WTC11 (cell line): ENCODE results near the gene DNM1. TPM values are rescaled to one million over a fixed set of nuclear protein-coding genes. Genes with fewer than 3 reads are reported as not detected.

Experiments
- ATAC-seq: fragments of 200-7000 bp; cut with Tn5 transposase; 2 replicates; pipeline ENCODE4 v1.10.0; 2021; ENCODE audit warnings: mild to moderate bottlenecking, moderate library complexity
- CTCF ChIA-PET: fragments of 300-600 bp; sonication (Branson Sonifier 250); formaldehyde crosslinking; loops from one replicate; lab custom pipeline; 2021; ENCODE audit warnings: antibody characterized with exemption; lab: Charles Lee
- POLR2A ChIA-PET: fragments of 350-600 bp; sonication (Branson Sonifier 250); formaldehyde crosslinking; loops from one replicate; lab custom pipeline; 2021; ENCODE audit warnings: antibody characterized with exemption; lab: Charles Lee
- DNase-seq: peaks from one replicate; pipeline ENCODE4 v3.0.0; 2021; ENCODE audit warnings: low spot score
- H3K27ac Mint-ChIP-seq: 2 replicates; pipeline ENCODE4 v1.8.0; 2021; ENCODE audit warnings: mixed read lengths
- H3K27me3 Mint-ChIP-seq: 2 replicates; pipeline ENCODE4 v1.8.0; 2021; ENCODE audit warnings: low read depth, mild to moderate bottlenecking, moderate library complexity, mixed read lengths
- H3K36me3 Mint-ChIP-seq: 2 replicates; pipeline ENCODE4 v1.8.0; 2021; ENCODE audit warnings: mixed read lengths
- H3K4me1 Mint-ChIP-seq: 2 replicates; pipeline ENCODE4 v1.8.0; 2022; ENCODE audit warnings: mixed read lengths
- H3K4me3 Mint-ChIP-seq: 2 replicates; pipeline ENCODE4 v1.8.0; 2021; ENCODE audit warnings: mild to moderate bottlenecking, moderate library complexity, mixed read lengths
- H3K9me3 Mint-ChIP-seq: 2 replicates; pipeline ENCODE4 v1.8.0; 2021; ENCODE audit warnings: mixed read lengths
- CBFB ChIP-seq: sonication (generic); formaldehyde crosslinking; IDR thresholded peaks from 2 replicates; pipeline ENCODE4 v1.8.1; 2022; ENCODE audit warnings: mild to moderate bottlenecking, low read depth, missing genetic modification reagents
- CREB1 ChIP-seq: sonication (generic); formaldehyde crosslinking; IDR thresholded peaks from 2 replicates; pipeline ENCODE4 v1.8.0; 2023; ENCODE audit warnings: mild to moderate bottlenecking, missing genetic modification reagents
- ELF4 ChIP-seq: sonication (generic); formaldehyde crosslinking; IDR thresholded peaks from 2 replicates; pipeline ENCODE4 v1.8.1; 2022; ENCODE audit warnings: low read depth, mild to moderate bottlenecking, moderate library complexity, missing genetic modification reagents
- FOXJ3 ChIP-seq: sonication (generic); formaldehyde crosslinking; IDR thresholded peaks from 2 replicates; pipeline ENCODE4 v1.9.0; 2021; ENCODE audit warnings: missing genetic modification reagents, mild to moderate bottlenecking, borderline replicate concordance
- HMGXB4 ChIP-seq: sonication (generic); formaldehyde crosslinking; IDR thresholded peaks from 2 replicates; pipeline ENCODE4 v1.8.1; 2023; ENCODE audit warnings: mild to moderate bottlenecking, moderate library complexity, missing genetic modification reagents
- JAZF1 ChIP-seq: fragments of 250-450 bp; sonication (Bioruptor Pico); IDR thresholded peaks from 2 replicates; pipeline ENCODE4 v1.9.0; 2021; ENCODE audit warnings: moderate library complexity, mild to moderate bottlenecking, inconsistent platforms
- MXD4 ChIP-seq: fragments of 250-450 bp; sonication (Bioruptor Pico); IDR thresholded peaks from 2 replicates; pipeline ENCODE4 v1.8.0; 2021; ENCODE audit warnings: mild to moderate bottlenecking, moderate library complexity, borderline replicate concordance
- PRDM15 ChIP-seq: sonication (generic); formaldehyde crosslinking; IDR thresholded peaks from 2 replicates; pipeline ENCODE4 v1.8.0; 2022; ENCODE audit warnings: missing genetic modification reagents
- TCF7 ChIP-seq: sonication (generic); formaldehyde crosslinking; IDR thresholded peaks from 2 replicates; pipeline ENCODE4 v1.8.0; 2022; ENCODE audit warnings: mild to moderate bottlenecking, low read depth, missing genetic modification reagents, moderate library complexity
- ZNF317 ChIP-seq: sonication (generic); formaldehyde crosslinking; IDR thresholded peaks from 2 replicates; pipeline ENCODE4 v1.8.1; 2023; ENCODE audit warnings: low read depth, mild to moderate bottlenecking, moderate library complexity, missing genetic modification reagents, borderline replicate concordance
- ZNF671 ChIP-seq: fragments of 250-450 bp; sonication (Bioruptor Pico); IDR thresholded peaks from 2 replicates; pipeline ENCODE4 v1.8.0; 2021; ENCODE audit warnings: mild to moderate bottlenecking
- ZSCAN18 ChIP-seq: fragments of 250-450 bp; sonication (Bioruptor Pico); IDR thresholded peaks from 2 replicates; pipeline ENCODE4 v2.1.2; 2022; ENCODE audit warnings: mild to moderate bottlenecking, moderate library complexity
- total RNA-seq: library from RNA; stranded (reverse); gene quantifications from 3 replicates; pipeline ENCODE4 v1.2.3, GENCODE V29; 2021
- TF ChIP-seq, protein P1 (sequence below): sonication (generic); formaldehyde crosslinking; IDR thresholded peaks from 2 replicates; pipeline ENCODE4 v1.8.1; 2022; ENCODE audit warnings: missing genetic modification reagents, borderline replicate concordance
- TF ChIP-seq, protein P2 (sequence below): fragments of 250-450 bp; sonication (Bioruptor Pico); IDR thresholded peaks from 2 replicates; pipeline ENCODE4 v1.9.0; 2021; ENCODE audit warnings: mild to moderate bottlenecking, borderline replicate concordance

The DNM1 gene
- total RNA-seq, 1 experiment from 2014 or later: 79.0 TPM

DNA sequence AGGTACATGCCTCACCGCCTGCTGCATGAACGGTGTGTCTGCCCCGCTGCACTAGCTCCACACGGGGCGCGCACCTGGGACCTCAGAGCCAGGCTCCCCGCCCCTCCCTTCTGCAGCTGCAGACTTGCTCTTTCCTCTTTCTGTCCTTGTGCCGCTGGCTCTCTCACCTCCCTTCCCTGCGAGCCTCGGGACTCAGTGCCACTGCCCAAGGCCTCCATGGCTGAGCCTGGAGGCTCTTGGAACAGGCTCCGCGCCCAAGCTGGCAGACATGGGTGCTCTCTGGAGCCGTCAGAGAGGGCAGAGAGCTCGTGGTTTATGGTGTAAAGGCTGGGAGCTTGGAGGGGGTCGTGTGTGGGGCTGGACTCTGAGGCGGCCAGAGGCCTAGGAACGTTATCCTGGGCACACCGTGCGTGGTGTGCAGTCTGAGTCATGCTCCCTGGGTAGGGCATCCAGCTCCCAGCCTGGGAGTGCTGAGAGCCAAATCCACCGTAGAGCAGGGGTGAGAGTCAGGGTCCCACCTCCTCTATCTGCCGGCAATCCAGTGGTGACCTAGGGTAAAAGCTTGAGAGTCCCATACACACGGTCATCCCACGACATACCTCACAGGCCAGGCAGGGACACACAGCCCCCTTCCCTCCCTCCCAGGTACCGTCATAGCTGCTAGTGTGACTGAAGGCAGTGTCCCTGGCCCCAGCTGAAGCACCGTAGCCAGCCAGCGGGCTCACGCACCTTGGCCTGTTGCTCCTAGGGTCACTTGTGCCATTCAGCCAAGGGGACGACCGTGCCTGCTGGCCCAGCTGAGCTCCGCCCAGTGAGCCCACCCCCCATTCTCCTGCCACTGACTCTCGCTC lies 50.2 kb downstream of the DNM1 start:
- H3K27me3 Mint-ChIP-seq: peaks cover 9% of the 10 kb centered on the region
- ChIA-PET CTCF (interaction anchor here (0.7 to 2.9 kb wide), 7 partner anchors 11 to 185 kb away, joined by 3 to 14 read pairs (median 4); no protein-coding TSS in a partner anchor), POLR2A (interaction anchor here (0.5 kb wide), 1 partner anchor 429 kb away, joined by 3 read pairs; no protein-coding TSS in a partner anchor)
- no peak for ATAC-seq
- peaks cover 7% of the 10 kb centered on the region for H3K36me3 Mint-ChIP-seq
- no peak overlapping the region for H3K4me3 Mint-ChIP-seq
- peaks cover 39% of the 10 kb centered on the region for H3K4me1 Mint-ChIP-seq
- TF ChIP-seq ZNF317 (no peak), HMGXB4 (CRISPR knock-in tag) (no peak), MXD4 (no peak), FOXJ3 (no peak), PRDM15 (CRISPR knock-in tag) (no peak), ELF4 (CRISPR knock-in tag) (no peak), TCF7 (no peak), CBFB (CRISPR knock-in tag) (no peak), ZSCAN18 (CRISPR knock-in tag) (no peak), JAZF1 (CRISPR knock-in tag) (no peak), ZNF671 (CRISPR knock-in tag) (no peak), CREB1 (CRISPR knock-in tag) (no peak)
- TF ChIP-seq, protein P1, sequence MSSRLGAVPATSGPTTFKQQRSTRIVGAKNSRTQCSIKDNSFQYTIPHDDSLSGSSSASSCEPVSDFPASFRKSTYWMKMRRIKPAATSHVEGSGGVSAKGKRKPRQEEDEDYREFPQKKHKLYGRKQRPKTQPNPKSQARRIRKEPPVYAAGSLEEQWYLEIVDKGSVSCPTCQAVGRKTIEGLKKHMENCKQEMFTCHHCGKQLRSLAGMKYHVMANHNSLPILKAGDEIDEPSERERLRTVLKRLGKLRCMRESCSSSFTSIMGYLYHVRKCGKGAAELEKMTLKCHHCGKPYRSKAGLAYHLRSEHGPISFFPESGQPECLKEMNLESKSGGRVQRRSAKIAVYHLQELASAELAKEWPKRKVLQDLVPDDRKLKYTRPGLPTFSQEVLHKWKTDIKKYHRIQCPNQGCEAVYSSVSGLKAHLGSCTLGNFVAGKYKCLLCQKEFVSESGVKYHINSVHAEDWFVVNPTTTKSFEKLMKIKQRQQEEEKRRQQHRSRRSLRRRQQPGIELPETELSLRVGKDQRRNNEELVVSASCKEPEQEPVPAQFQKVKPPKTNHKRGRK (CRISPR knock-in tag): no peak
- TF ChIP-seq, protein P2, sequence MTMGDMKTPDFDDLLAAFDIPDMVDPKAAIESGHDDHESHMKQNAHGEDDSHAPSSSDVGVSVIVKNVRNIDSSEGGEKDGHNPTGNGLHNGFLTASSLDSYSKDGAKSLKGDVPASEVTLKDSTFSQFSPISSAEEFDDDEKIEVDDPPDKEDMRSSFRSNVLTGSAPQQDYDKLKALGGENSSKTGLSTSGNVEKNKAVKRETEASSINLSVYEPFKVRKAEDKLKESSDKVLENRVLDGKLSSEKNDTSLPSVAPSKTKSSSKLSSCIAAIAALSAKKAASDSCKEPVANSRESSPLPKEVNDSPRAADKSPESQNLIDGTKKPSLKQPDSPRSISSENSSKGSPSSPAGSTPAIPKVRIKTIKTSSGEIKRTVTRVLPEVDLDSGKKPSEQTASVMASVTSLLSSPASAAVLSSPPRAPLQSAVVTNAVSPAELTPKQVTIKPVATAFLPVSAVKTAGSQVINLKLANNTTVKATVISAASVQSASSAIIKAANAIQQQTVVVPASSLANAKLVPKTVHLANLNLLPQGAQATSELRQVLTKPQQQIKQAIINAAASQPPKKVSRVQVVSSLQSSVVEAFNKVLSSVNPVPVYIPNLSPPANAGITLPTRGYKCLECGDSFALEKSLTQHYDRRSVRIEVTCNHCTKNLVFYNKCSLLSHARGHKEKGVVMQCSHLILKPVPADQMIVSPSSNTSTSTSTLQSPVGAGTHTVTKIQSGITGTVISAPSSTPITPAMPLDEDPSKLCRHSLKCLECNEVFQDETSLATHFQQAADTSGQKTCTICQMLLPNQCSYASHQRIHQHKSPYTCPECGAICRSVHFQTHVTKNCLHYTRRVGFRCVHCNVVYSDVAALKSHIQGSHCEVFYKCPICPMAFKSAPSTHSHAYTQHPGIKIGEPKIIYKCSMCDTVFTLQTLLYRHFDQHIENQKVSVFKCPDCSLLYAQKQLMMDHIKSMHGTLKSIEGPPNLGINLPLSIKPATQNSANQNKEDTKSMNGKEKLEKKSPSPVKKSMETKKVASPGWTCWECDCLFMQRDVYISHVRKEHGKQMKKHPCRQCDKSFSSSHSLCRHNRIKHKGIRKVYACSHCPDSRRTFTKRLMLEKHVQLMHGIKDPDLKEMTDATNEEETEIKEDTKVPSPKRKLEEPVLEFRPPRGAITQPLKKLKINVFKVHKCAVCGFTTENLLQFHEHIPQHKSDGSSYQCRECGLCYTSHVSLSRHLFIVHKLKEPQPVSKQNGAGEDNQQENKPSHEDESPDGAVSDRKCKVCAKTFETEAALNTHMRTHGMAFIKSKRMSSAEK: no peak
- H3K27ac Mint-ChIP-seq: peak overlapping the region; percentile 53
- no peak for DNase-seq
- no peaks in the 10 kb centered on the region for H3K9me3 Mint-ChIP-seq
